ENCODE results near the gene SLC27A5.

Gene SLC27A5

GRCh38 chr19:58511353-58512208, at the start of gene SLC27A5:
SLC27A5 (minus strand) TSS chr19:58511992; CDS start chr19:58511955, 37 bp downstream.
- no peak for DNase-seq (ENCODE audit: low read depth)

DNA sequence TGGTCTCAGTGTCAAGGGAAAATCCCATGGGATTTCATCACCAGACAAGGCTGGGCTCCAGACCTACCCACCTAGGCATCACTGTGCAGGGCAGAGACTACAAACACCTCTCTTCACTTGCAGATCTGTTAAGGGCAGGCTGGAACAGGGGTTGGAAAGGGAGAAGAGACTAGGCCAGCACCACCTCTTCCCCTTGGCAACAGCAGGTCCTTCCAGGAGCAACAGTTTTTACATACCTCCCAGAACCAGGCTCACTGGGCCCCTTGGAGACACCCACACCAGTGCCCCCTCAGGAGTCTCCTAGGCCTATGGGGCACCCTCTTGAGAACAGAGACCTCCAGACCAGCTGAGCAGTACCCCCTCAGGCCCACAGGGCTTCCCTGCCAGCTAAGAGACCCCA, 49.1 kb upstream of the SLC27A5 start:
- no peak for DNase-seq (ENCODE audit: low read depth)

GRCh38 chr19:58560007-58560887, 48.5 kb upstream of the SLC27A5 start:
- no peak for DNase-seq (ENCODE audit: low read depth)

DNA sequence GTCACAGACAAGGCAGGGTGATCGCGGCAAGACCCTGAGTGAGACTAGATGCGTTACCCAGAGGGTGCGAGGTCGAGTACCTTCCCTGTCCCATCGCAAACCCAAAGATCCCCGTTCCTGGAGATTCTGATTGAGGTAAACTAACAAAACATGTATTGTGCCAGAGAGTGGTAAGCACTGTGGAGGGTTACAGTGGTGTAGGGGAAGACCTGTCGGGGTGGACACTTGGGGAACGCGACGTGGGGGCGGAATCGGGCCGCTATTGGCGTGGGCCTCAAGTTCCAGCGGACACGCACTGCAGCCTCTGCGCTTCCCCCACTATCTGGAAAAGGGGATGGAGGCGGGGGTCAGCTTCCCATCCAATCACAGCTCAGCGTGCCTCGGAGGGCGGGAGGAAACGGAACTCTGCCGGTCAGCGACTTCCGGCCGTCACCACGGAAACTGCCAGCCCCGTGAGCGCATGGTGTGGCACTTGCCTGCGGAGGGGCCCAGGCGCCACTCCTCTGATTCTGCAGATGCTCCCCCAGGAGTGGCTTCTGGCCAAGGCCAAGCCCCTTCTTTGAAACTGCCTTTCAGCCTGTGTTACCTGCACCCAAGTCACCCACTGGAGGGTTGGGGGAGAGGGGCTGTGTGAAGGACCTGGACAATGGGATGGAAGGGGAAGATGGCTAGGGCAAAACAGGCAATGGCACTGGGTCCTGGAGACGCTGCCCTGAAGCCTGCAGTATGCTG, 47.6 kb upstream of the SLC27A5 start:
- DNase-seq (ENCODE audit: low read depth) = peak; percentile 49

DNA sequence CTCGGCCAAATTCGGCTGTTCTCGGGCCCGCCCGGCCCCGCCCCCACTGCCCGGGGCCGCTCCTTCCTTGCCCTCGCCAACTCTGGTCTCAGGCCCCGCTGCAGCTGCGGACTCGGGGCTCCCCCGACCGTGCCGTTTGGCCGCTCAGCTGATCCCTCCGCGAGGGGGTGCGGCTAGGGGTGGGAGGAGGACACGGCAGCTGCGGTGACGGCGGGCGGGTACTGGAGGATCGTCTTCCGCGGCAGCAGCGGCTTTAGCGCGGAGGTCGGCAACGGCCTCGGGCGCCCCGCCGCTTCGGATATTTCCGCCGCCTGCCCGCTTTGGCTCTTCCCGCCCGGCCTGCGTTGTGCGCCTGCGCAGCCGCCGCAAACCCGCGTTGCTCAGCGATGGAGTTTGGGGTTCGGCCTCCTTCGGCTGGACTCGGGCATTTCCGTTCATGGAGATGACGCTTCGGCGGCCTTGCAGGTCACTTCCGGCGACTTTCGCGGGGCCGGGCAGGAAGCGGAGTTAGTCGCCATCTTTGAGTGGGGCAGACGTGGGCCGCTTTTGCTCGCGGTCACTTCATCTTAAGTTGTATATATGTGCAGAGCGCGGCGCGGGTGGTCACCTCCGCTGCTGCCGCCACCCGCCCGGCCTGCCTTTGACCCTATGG, 47.0 kb upstream of the SLC27A5 start:
- peak; percentile 99 for DNase-seq (ENCODE audit: low read depth)

DNA sequence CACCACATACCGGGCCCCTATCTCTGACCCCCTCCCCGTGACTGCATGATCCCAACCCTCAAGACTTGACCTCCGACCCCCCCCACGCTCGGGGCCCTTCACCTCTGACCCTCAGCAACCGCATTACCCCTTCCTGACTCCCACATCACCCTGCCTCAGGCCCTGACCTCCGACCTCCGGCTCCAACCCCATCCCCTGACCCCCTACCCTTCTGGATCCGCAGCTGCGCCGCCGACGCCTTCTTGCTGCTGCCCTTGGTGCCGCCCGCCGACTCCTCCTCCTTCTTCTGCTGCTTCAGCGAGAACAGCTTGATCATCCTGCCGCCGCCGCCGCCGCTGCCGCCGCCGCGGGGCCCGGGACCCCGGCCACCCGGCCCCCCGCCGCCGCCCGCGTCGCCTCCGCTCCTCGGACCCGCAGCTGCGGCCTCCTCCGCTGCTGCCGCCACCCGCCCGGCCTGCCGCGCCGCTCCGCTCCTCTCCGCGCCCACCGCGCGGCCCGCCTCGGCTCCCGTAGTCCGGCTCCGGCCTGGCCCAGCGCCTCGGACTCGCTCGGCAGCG, 46.4 kb upstream of the SLC27A5 start, which contains the start of gene UBE2M:
UBE2M (minus strand) TSS at position 546 of the 557 bp plus-strand sequence; CDS start at position 316, 230 bp downstream.
- peak; percentile 51 for DNase-seq (ENCODE audit: low read depth)

DNA sequence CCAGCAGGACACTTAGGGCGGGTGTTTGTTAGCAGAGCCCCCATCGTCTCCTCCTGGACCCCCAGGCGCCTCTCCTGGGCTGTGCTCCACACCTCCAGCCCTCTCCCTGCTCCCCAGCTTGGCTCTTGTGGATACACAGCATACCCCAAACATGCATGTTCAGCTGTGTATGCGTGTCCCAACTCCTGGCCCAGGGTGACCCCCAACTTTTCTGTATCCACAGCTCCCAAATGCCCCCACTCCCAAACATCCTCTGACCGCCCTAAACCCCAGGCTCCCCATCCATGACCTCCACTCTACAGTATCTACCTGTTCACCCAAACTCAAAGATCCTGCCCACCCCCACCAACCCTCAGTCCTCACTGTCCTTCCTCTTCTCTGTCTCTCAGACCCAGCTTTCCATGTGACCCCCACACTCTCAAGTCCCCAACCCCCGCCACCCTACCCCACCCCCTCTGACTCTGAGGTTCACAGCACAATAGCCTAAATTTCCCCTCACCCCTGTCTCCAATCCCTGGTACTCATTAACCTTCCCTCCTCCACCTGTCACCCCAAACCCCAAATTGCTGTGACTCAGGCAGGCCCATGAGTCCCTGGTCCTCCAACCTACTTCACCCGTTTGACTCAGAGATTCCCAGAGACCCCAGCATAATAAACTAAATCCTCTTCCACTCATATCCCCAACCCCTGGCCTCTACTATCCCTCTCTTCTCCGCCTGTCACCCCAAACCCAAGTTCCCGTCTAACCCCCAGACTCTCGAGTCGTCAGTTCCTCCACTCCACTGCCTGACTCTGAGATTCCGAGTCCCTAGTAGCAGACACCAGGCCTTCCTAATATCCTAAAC, 45.7 kb upstream of the SLC27A5 start:
- DNase-seq (ENCODE audit: low read depth) = no peak

GRCh38 chr19:58556622-58557220, 44.9 kb upstream of the SLC27A5 start:
- DNase-seq (ENCODE audit: low read depth) = no peak

- no peak for DNase-seq (ENCODE audit: low read depth)
Measured at GRCh38 chr19:58555920-58556621, 44.3 kb upstream of the SLC27A5 start.

- DNase-seq (ENCODE audit: low read depth) = no peak
Measured at GRCh38 chr19:58555369-58555885, 43.6 kb upstream of the SLC27A5 start.

DNA sequence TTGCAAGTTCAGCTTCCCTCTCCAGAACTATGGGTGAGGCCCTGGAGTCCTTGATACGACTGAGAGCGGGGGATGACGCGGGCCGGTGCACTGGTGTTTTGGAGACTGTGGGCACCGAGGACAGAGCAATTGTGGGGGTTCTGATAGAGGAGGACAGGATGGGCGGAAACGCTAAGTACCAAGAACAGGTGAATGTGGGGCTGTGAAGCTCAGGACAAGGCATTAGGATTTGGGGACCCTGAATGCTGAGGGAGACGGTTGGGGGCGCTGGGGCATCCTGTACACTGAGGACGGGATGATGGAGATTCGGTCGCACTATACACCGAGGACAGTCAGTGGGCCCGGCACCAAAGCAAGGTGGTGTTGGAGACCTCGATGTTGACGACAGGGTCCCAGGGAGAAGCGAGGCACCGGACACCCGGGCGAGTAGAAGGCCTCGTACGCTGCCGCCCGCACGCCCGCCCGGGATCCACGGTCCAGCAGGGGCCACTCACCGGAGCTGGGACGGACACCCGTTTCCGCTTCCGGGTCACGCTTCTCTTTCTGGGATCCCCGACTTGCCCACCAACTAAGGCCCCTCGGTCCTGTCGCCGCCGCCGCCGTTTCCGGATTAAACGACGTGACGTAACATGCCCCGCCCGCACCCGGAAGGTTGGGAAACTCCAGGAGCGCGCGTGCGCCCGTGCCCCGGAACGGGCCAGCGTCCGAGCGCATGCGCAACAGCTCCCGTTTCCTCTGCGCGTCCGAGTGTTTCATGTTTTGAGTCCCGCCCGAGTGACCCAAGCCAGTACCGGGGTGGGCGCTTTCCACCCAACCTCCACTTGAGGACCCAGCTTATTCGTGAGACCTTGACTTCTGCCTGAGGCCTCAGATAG, 42.9 kb upstream of the SLC27A5 start, which contains the start of gene CHMP2A:
CHMP2A (minus strand) TSS at position 612 of the 875 bp plus-strand sequence. CDS start 893 bp downstream, outside the sequence.
- DNase-seq (ENCODE audit: low read depth) = peak; percentile 97

GRCh38 chr19:58553799-58554493, 42.2 kb upstream of the SLC27A5 start:
- DNase-seq (ENCODE audit: low read depth) = no peak

DNA sequence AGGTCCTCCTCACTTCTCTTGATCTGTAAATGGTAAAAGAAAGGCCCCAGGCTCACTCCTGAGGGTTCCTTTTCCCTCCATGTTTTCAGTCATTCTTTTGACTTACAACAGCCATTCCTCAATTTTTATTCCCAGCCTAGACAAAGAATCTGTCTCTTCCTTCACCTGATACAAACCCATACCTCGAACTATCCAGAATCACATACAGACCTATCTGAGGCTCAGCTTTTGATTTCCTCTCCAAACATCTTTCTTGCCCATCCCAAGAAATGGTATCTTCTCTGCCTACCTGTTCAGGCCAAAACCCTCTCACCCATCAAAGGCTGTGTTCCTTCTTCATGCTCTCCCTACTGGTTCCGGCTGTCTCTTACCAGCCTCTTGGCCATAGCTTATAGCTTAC, 40.9 kb upstream of the SLC27A5 start:
- no peak for DNase-seq (ENCODE audit: low read depth)

- DNase-seq (ENCODE audit: low read depth) = no peak
Measured at GRCh38 chr19:58551577-58552471, 40.0 kb upstream of the SLC27A5 start.

DNA sequence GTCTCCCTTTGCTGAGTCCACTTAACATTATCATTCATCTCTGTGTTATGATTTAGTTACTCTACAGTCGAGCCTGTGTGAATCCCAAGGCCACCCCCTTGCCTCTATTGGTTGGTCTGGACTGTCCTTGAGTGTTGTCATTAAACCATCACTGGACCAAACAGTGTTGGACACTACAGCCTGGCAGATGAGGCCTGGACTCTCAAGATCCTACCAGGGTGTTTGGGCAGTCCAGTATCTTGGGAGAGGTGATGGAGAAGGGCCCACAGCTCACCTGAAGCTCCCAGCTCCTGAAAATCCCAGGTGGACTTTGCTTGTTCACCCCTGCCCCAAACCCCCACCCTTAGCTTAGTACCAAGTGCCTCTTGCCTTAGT, 39.3 kb upstream of the SLC27A5 start:
- no peak for DNase-seq (ENCODE audit: low read depth)
